H9 (cell line): ENCODE results near the gene MRPL39. TPM values are rescaled to one million over a fixed set of nuclear protein-coding genes. Genes with fewer than 3 reads are reported as not detected.

Experiments
- DNase-seq: peaks from one replicate; pipeline ENCODE4 v3.0.0-alpha.2; 2017
- H2AFZ ChIP-seq: one replicate; pipeline ENCODE4 v1.6.1; 2013; ENCODE audit warnings: mild to moderate bottlenecking, low read length, control low read depth, moderate library complexity
- H2AK5ac ChIP-seq: 2 replicates; pipeline ENCODE4 v1.6.1; 2013; ENCODE audit warnings: low read length, control low read depth, mixed read lengths; ENCODE audit not compliant: insufficient read length
- H2BK120ac ChIP-seq: one replicate; pipeline ENCODE4 v1.6.1; 2013; ENCODE audit warnings: low read depth, mild to moderate bottlenecking, low read length, control low read depth, inconsistent platforms; ENCODE audit not compliant: poor library complexity, severe bottlenecking
- H2BK12ac ChIP-seq: 2 replicates; pipeline ENCODE4 v1.6.1; 2013; ENCODE audit warnings: low read length, control low read depth, mixed read lengths, low read depth; ENCODE audit not compliant: insufficient read length
- H2BK15ac ChIP-seq: 2 replicates; pipeline ENCODE4 v1.6.1; 2013; ENCODE audit warnings: low read depth, low read length, control low read depth
- H2BK20ac ChIP-seq: one replicate; pipeline ENCODE4 v1.6.1; 2013; ENCODE audit warnings: low read depth, mild to moderate bottlenecking, low read length, control low read depth, inconsistent platforms; ENCODE audit not compliant: poor library complexity, severe bottlenecking
- H2BK5ac ChIP-seq: 2 replicates; pipeline ENCODE4 v1.6.1; 2013; ENCODE audit warnings: low read length, control low read depth, mixed read lengths; ENCODE audit not compliant: insufficient read length
- H3K14ac ChIP-seq: 2 replicates; pipeline ENCODE4 v1.6.1; 2013; ENCODE audit warnings: low read length, control low read depth; ENCODE audit not compliant: insufficient read depth
- H3K18ac ChIP-seq: 2 replicates; pipeline ENCODE4 v1.6.1; 2013; ENCODE audit warnings: low read depth, mild to moderate bottlenecking, mixed read lengths, low read length, control low read depth; ENCODE audit not compliant: insufficient read length
- H3K23ac ChIP-seq: 2 replicates; pipeline ENCODE4 v1.6.1; 2013; ENCODE audit warnings: low read length, control low read depth, mixed read lengths, low read depth; ENCODE audit not compliant: insufficient read length
- H3K23me2 ChIP-seq: 2 replicates; pipeline ENCODE4 v1.6.1; 2013; ENCODE audit warnings: low read depth, mild to moderate bottlenecking, mixed read lengths, low read length, control low read depth; ENCODE audit not compliant: insufficient read length, poor library complexity, severe bottlenecking
- H3K27ac ChIP-seq: 2 replicates; pipeline ENCODE4 v1.5.1; 2013; ENCODE audit warnings: low read length, control low read depth, mixed read lengths, low read depth; ENCODE audit not compliant: insufficient read length
- H3K27me3 ChIP-seq: 2 replicates; pipeline ENCODE4 v1.6.1; 2013; ENCODE audit warnings: low read length, control low read depth, inconsistent platforms; ENCODE audit not compliant: insufficient read depth
- H3K4ac ChIP-seq: 2 replicates; pipeline ENCODE4 v1.6.1; 2013; ENCODE audit warnings: low read depth, mild to moderate bottlenecking, control low read depth, inconsistent platforms, low read length, moderate library complexity
- H3K4me1 ChIP-seq: 2 replicates; pipeline ENCODE4 v1.6.1; 2013; ENCODE audit warnings: low read length, control low read depth, inconsistent platforms; ENCODE audit not compliant: insufficient read depth
- H3K4me2 ChIP-seq: 2 replicates; pipeline ENCODE4 v1.6.1; 2013; ENCODE audit warnings: low read length, control low read depth, mixed read lengths; ENCODE audit not compliant: insufficient read length, insufficient read depth
- H3K56ac ChIP-seq: 2 replicates; pipeline ENCODE4 v1.6.1; 2013; ENCODE audit warnings: low read depth, mild to moderate bottlenecking, mixed read lengths, low read length, control low read depth; ENCODE audit not compliant: insufficient read length
- H3K79me1 ChIP-seq: 2 replicates; pipeline ENCODE4 v1.6.1; 2013; ENCODE audit warnings: low read depth, mild to moderate bottlenecking, moderate library complexity, low read length, control low read depth, inconsistent platforms; ENCODE audit not compliant: insufficient read depth, poor library complexity, severe bottlenecking
- H3K79me2 ChIP-seq: 2 replicates; pipeline ENCODE4 v1.6.1; 2013; ENCODE audit warnings: low read length, control low read depth, inconsistent platforms; ENCODE audit not compliant: insufficient read depth
- H3K9ac ChIP-seq: 2 replicates; pipeline ENCODE4 v1.6.1; 2013; ENCODE audit warnings: low read length, control low read depth, mixed read lengths; ENCODE audit not compliant: insufficient read length; ENCODE audit errors: extremely low read depth
- H3K9me3 ChIP-seq: one replicate; pipeline ENCODE4 v1.6.1; 2013; ENCODE audit warnings: low read depth, low read length, inconsistent platforms; ENCODE audit not compliant: control insufficient read depth
- H3T11ph ChIP-seq: one replicate; pipeline ENCODE4 v1.6.1; 2013; ENCODE audit warnings: mild to moderate bottlenecking, low read length, control low read depth, inconsistent platforms
- H4K20me1 ChIP-seq: one replicate; pipeline ENCODE4 v1.6.1; 2013; ENCODE audit not compliant: control insufficient read depth, insufficient read length, insufficient read depth
- H4K5ac ChIP-seq: 2 replicates; pipeline ENCODE4 v1.6.1; 2013; ENCODE audit warnings: low read depth, mild to moderate bottlenecking, mixed read lengths, low read length, control low read depth; ENCODE audit not compliant: insufficient read length
- H4K8ac ChIP-seq: replicated peaks from 2 replicates; pipeline ENCODE4 v1.6.1; 2013; ENCODE audit warnings: low read length, control low read depth, mixed read lengths, low read depth; ENCODE audit not compliant: insufficient read length
- H4K91ac ChIP-seq: 2 replicates; pipeline ENCODE4 v1.6.1; 2013; ENCODE audit warnings: low read depth, mild to moderate bottlenecking, moderate library complexity, mixed read lengths, low read length, control low read depth; ENCODE audit not compliant: insufficient read length
- H3K27ac Mint-ChIP-seq, 3 experiments: 2 replicates in 2 of 3; 3 replicates in 1 of 3; pipeline ENCODE4 v1.8.0; 2020 to 2021; ENCODE audit warnings: mixed read lengths in 3 of 3, mild to moderate bottlenecking in 1 of 3, moderate library complexity in 1 of 3
- H3K27me3 Mint-ChIP-seq: 2 replicates; pipeline ENCODE4 v1.8.0; 2021; ENCODE audit warnings: low read depth, mild to moderate bottlenecking, moderate library complexity, mixed read lengths
- H3K36me3 Mint-ChIP-seq, 3 experiments: 2 replicates in 2 of 3; 3 replicates in 1 of 3; pipeline ENCODE4 v1.8.0; 2020 to 2021; ENCODE audit warnings: low read depth in 3 of 3, mixed read lengths in 3 of 3; ENCODE audit not compliant: insufficient read depth in 1 of 3
- H3K4me1 Mint-ChIP-seq, 2 experiments: 2 replicates each; pipeline ENCODE4 v1.8.0; 2020; ENCODE audit warnings: mixed read lengths in 2 of 2
- H3K4me3 Mint-ChIP-seq, 2 experiments: 2 replicates in 1 of 2; 3 replicates in 1 of 2; pipeline ENCODE4 v1.8.0; 2020 to 2021; ENCODE audit warnings: mild to moderate bottlenecking in 2 of 2, mixed read lengths in 2 of 2, moderate library complexity in 1 of 2
- H3K9me3 Mint-ChIP-seq, 2 experiments: 2 replicates in 1 of 2; 3 replicates in 1 of 2; pipeline ENCODE4 v1.8.0; 2020; ENCODE audit warnings: mild to moderate bottlenecking in 2 of 2, mixed read lengths in 2 of 2, moderate library complexity in 1 of 2
- CTCF ChIP-seq: fragments of 200-600 bp; sonication (generic); conservative IDR thresholded peaks from 3 replicates; pipeline ENCODE4 v1.8.0; 2021; ENCODE audit warnings: antibody characterized with exemption, mild to moderate bottlenecking
- WGBS: extraction: QIAGEN DNeasy Blood & Tissue Kit; methylation state at CpG from one replicate; pipeline ENCODE4 v1.1.7; 2013; ENCODE audit warnings: missing lambda C conversion rate, low lambda C conversion rate, mixed read lengths; ENCODE audit not compliant: insufficient read length; ENCODE audit errors: extremely low coverage; 5-methylcytosine and 5-hydroxymethylcytosine counted together
- total RNA-seq: library from RNA; stranded (reverse); gene quantifications from 2 replicates; pipeline ENCODE4 v1.2.1, GENCODE V29; 2021

MRPL39 gene
- total RNA-seq, 1 experiment from 2014 or later, result 58.8 TPM

GRCh38 chr21:25615880-25616279 lies 8.6 kb upstream of the MRPL39 start:
- WGBS, result no CpG with 5 or more reads among the region's 3 CpGs
- no peaks in the 10 kb centered on the region for H3K9me3 Mint-ChIP-seq
- H3K14ac ChIP-seq, result no peak overlapping the region
- H2BK5ac ChIP-seq, result no peak overlapping the region
- no peaks in the 10 kb centered on the region for H3K36me3 Mint-ChIP-seq
- H3K79me1 ChIP-seq, result no peaks in the 10 kb centered on the region
- no peak overlapping the region for H3T11ph ChIP-seq
- no peaks in the 10 kb centered on the region for H3K4me1 ChIP-seq
- no peaks in the 10 kb centered on the region for H3K23me2 ChIP-seq
- H3K18ac ChIP-seq, result no peak overlapping the region
- no peak overlapping the region for H3K4ac ChIP-seq
- H4K91ac ChIP-seq, result no peak overlapping the region
- H4K8ac ChIP-seq, result no peak overlapping the region
- no peak overlapping the region for H3K27ac Mint-ChIP-seq
- no peak overlapping the region for H4K5ac ChIP-seq
- H3K56ac ChIP-seq, result no peak overlapping the region
- no peak for DNase-seq
- H2BK120ac ChIP-seq, result no peak overlapping the region
- H3K79me2 ChIP-seq, result no peaks in the 10 kb centered on the region
- no peak overlapping the region for H2AK5ac ChIP-seq
- no peak overlapping the region for H2BK20ac ChIP-seq
- H2BK12ac ChIP-seq, result no peak overlapping the region
- H3K27me3 Mint-ChIP-seq, result peaks cover 23% of the 10 kb centered on the region
- no peaks in the 10 kb centered on the region for H3K9me3 ChIP-seq
- H3K9ac ChIP-seq, result no peak overlapping the region
- peaks cover 8 to 11% of the 10 kb centered on the region in 2 experiments for H3K4me1 Mint-ChIP-seq
- no peak overlapping the region for H3K4me3 Mint-ChIP-seq
- no peak overlapping the region for H3K27ac ChIP-seq
- H2AFZ ChIP-seq, result no peak overlapping the region
- no peak overlapping the region for H2BK15ac ChIP-seq
- H3K4me2 ChIP-seq, result no peak overlapping the region
- no peaks in the 10 kb centered on the region for H3K27me3 ChIP-seq
- no peaks in the 10 kb centered on the region for H4K20me1 ChIP-seq
- H3K23ac ChIP-seq, result no peak overlapping the region
- TF ChIP-seq CTCF, result no peak
